HG03025 (cell line): Measurements from ENCODE around the gene ATN1.
"Not testable (repeated sequence)": the region's sequence is repeated elsewhere in the genome, so short reads cannot be mapped to it uniquely, and the experiment has no call there.

Experiments used
- ATAC-seq: cut with Tn5 transposase; IDR thresholded peaks from one replicate; pipeline ENCODE4 v1.9.1; 2021; ENCODE audit warnings: mild to moderate bottlenecking, moderate library complexity; ENCODE audit not compliant: unreplicated experiment, low FRiP score

ATN1 gene

GRCh38 chr12:6927379-6928021 is at the start of gene ATN1:
Gene ATN1, plus strand, starts transcription at chr12:6927959. Its CDS starts 6,043 bp downstream, at chr12:6934002.
- no peak for ATAC-seq

- ATAC-seq, result not testable (repeated sequence)
Observed at GRCh38 chr12:6879824-6880223, 47.9 kb upstream of the ATN1 start.

- ATAC-seq, result no peak
Observed at GRCh38 chr12:6883252-6883651, 44.5 kb upstream of the ATN1 start.

GRCh38 chr12:6883683-6884082 is 44.1 kb upstream of the ATN1 start:
- ATAC-seq, result no peak

GRCh38 chr12:6884539-6884938 is 43.2 kb upstream of the ATN1 start:
- no peak for ATAC-seq

GRCh38 chr12:6886206-6886999 is 41.4 kb upstream of the ATN1 start:
- not testable (repeated sequence) for ATAC-seq

GRCh38 chr12:6887460-6887859 is 40.3 kb upstream of the ATN1 start:
- no peak for ATAC-seq

- ATAC-seq, result no peak
Observed at GRCh38 chr12:6888360-6888759, 39.4 kb upstream of the ATN1 start.

- ATAC-seq, result not testable (repeated sequence)
Observed at GRCh38 chr12:6888794-6889193, 39.0 kb upstream of the ATN1 start.

GRCh38 chr12:6889775-6890573 is 37.8 kb upstream of the ATN1 start:
- ATAC-seq, result not testable (repeated sequence)

GRCh38 chr12:6890789-6891645 is 36.7 kb upstream of the ATN1 start:
- ATAC-seq, result peak; percentile 88

- no peak for ATAC-seq
Observed at GRCh38 chr12:6891646-6892001, 36.1 kb upstream of the ATN1 start.

- not testable (repeated sequence) for ATAC-seq
Observed at GRCh38 chr12:6892683-6893082, 35.1 kb upstream of the ATN1 start.

GRCh38 chr12:6894321-6894720 is 33.4 kb upstream of the ATN1 start:
- no peak for ATAC-seq

GRCh38 chr12:6896846-6897435 is 30.8 kb upstream of the ATN1 start:
- ATAC-seq, result no peak

GRCh38 chr12:6899427-6899826 is 28.3 kb upstream of the ATN1 start:
- no peak for ATAC-seq

- no peak for ATAC-seq
Observed at GRCh38 chr12:6899837-6900519, 27.8 kb upstream of the ATN1 start.

- ATAC-seq, result no peak
Observed at GRCh38 chr12:6902448-6902847, 25.3 kb upstream of the ATN1 start.

- ATAC-seq, result no peak
Observed at GRCh38 chr12:6903722-6904121, 24.0 kb upstream of the ATN1 start.
